Activated effector memory CD4-positive, alpha-beta T cell treated with Interleukin-2 at 50 U/mL for 16 hours (primary cell): Measurements from ENCODE around the gene IFI44.

Source experiments
- DNase-seq: peaks from one replicate; pipeline ENCODE4 v3.0.0-alpha.2; 2020

The IFI44 gene

GRCh38 chr1:78652019-78652560 is 2.5 kb downstream of the IFI44 start:
- DNase-seq, result no peak

GRCh38 chr1:78658901-78659300 is 9.3 kb downstream of the IFI44 start:
- DNase-seq, result no peak

- no peak for DNase-seq
Observed at GRCh38 chr1:78663923-78664322, 14.3 kb downstream of the IFI44 start.

- DNase-seq, result no peak
Observed at GRCh38 chr1:78664763-78665162, 15.1 kb downstream of the IFI44 start.

GRCh38 chr1:78665809-78666208 is 16.2 kb downstream of the IFI44 start:
- no peak for DNase-seq

GRCh38 chr1:78667939-78668338 is 18.3 kb downstream of the IFI44 start:
- no peak for DNase-seq

- DNase-seq, result no peak
Observed at GRCh38 chr1:78668427-78668826, 18.8 kb downstream of the IFI44 start.

GRCh38 chr1:78672428-78672827 is 22.8 kb downstream of the IFI44 start:
- no peak for DNase-seq

GRCh38 chr1:78673120-78673519 is 23.5 kb downstream of the IFI44 start:
- DNase-seq, result no peak

GRCh38 chr1:78676347-78676982 is 26.8 kb downstream of the IFI44 start:
- no peak for DNase-seq

GRCh38 chr1:78676993-78677392 is 27.4 kb downstream of the IFI44 start:
- DNase-seq, result no peak

GRCh38 chr1:78677788-78678187 is 28.2 kb downstream of the IFI44 start:
- DNase-seq, result no peak

- no peak for DNase-seq
Observed at GRCh38 chr1:78678324-78678723, 28.7 kb downstream of the IFI44 start.

GRCh38 chr1:78681265-78681664 is 31.6 kb downstream of the IFI44 start:
- no peak for DNase-seq

- DNase-seq, result no peak
Observed at GRCh38 chr1:78682496-78682895, 32.9 kb downstream of the IFI44 start.

- no peak for DNase-seq
Observed at GRCh38 chr1:78683079-78683478, 33.4 kb downstream of the IFI44 start.

- DNase-seq, result no peak
Observed at GRCh38 chr1:78687315-78687714, 37.7 kb downstream of the IFI44 start.

- no peak for DNase-seq
Observed at GRCh38 chr1:78687914-78688313, 38.3 kb downstream of the IFI44 start.

GRCh38 chr1:78688697-78689096 is 39.1 kb downstream of the IFI44 start:
- no peak for DNase-seq

- DNase-seq, result no peak
Observed at GRCh38 chr1:78690516-78690915, 40.9 kb downstream of the IFI44 start.

- no peak for DNase-seq
Observed at GRCh38 chr1:78691995-78692747, 42.5 kb downstream of the IFI44 start.

- no peak for DNase-seq
Observed at GRCh38 chr1:78699813-78700212, 50.2 kb downstream of the IFI44 start.

- no peak for DNase-seq
Observed at GRCh38 chr1:78702426-78702825, 52.8 kb downstream of the IFI44 start.

GRCh38 chr1:78703806-78704205 is 54.2 kb downstream of the IFI44 start:
- no peak for DNase-seq
